Adipose tissue (tissue), 3 donors: Measurements from ENCODE around the gene TNXB. TPM values are rescaled to one million over a fixed set of nuclear protein-coding genes. Genes with fewer than 3 reads are reported as not detected.
A peak's percentile ranks its signal among the peaks of the same experiment; 100 is the strongest.
"Not testable (repeated sequence)": the region's sequence is repeated elsewhere in the genome, so short reads cannot be mapped to it uniquely, and the experiment has no call there.

ENCODE experiments used
- H3K27ac ChIP-seq: one replicate; pipeline ENCODE4 v1.5.1; 2013; ENCODE audit warnings: low read depth, low read length
- WGBS, 3 donors: extraction: QIAGEN DNeasy Blood & Tissue Kit; methylation state at CpG; one replicate each; pipeline ENCODE4 v1.1.7; 2013; 5-methylcytosine and 5-hydroxymethylcytosine counted together
- polyA plus RNA-seq, 3 donors: library from polyadenylated mRNA; stranded (reverse); fragments of 200-250 nt; gene quantifications; one replicate each; pipeline ENCODE4 v1.2.3, GENCODE V29; 2013
- donor health status: healthy with polysubstance abuse.
- donor health status: Bipolar disorder and iron deficiency.
- donor health status: healthy.

Gene TNXB
- polyA plus RNA-seq, 3 donors, result 5.3 to 65.0 (median 47.4) TPM

- 10 to 22% (median 20%) methylated on average over 17 of the region's 17 CpGs for WGBS, 3 donors
- no peak overlapping the region for H3K27ac ChIP-seq
These were observed 9.9 kb upstream of the TNXB start for GRCh38 chr6:32118782-32119628.

GRCh38 chr6:32117461-32117860 is 8.3 kb upstream of the TNXB start:
- WGBS, 3 donors, result 87 to 91% (median 89%) methylated on average over 9 of the region's 9 CpGs
- no peak overlapping the region for H3K27ac ChIP-seq

- WGBS, 3 donors, result 87 to 95% (median 89%) methylated on average over 7 of the region's 7 CpGs
- H3K27ac ChIP-seq, result no peak overlapping the region
These were observed 7.5 kb upstream of the TNXB start for GRCh38 chr6:32116674-32117073.

GRCh38 chr6:32115623-32116022 is 6.5 kb upstream of the TNXB start:
- no peak overlapping the region for H3K27ac ChIP-seq
- 74 to 94% (median 86%) methylated on average over 6 of the region's 6 CpGs for WGBS, 3 donors

GRCh38 chr6:32114796-32115195 is 5.7 kb upstream of the TNXB start:
- WGBS, 3 donors, result 68 to 86% (median 68%) methylated on average over 8 of the region's 8 CpGs
- H3K27ac ChIP-seq, result peak overlapping the region; percentile 22

GRCh38 chr6:32113386-32114352 is 4.5 kb upstream of the TNXB start:
- WGBS, 3 donors, result 67 to 68% (median 68%) methylated on average over 9 of the region's 9 CpGs

GRCh38 chr6:32112431-32112980 is 3.4 kb upstream of the TNXB start:
- WGBS, 3 donors, result 51 to 68% (median 60%) methylated on average over 9 of the region's 9 CpGs
- peak overlapping the region; percentile 40 for H3K27ac ChIP-seq

More at GRCh38 chr6:32113386-32114352, 4.5 kb upstream of the TNXB start:
- H3K27ac ChIP-seq, result peak overlapping the region; percentile 71

- H3K27ac ChIP-seq, result no peak overlapping the region
- 48 to 59% (median 52%) methylated on average over 7 of the region's 7 CpGs for WGBS, 3 donors
These were observed 2.4 kb upstream of the TNXB start for GRCh38 chr6:32111424-32112066.

GRCh38 chr6:32110632-32111031 is 1.5 kb upstream of the TNXB start:
- peak overlapping the region; percentile 61 for H3K27ac ChIP-seq
- 26 to 50% (median 41%) methylated on average over 7 of the region's 7 CpGs for WGBS, 3 donors

GRCh38 chr6:32109765-32110160 is 625 bp upstream of the TNXB start:
- 47 to 62% (median 50%) methylated on average over 6 of the region's 6 CpGs for WGBS, 3 donors

GRCh38 chr6:32108727-32109113 is 418 bp downstream of the TNXB start:
- 23 to 39% (median 26%) methylated on average over 6 of the region's 6 CpGs for WGBS, 3 donors

More at GRCh38 chr6:32109765-32110160, 625 bp upstream of the TNXB start:
- no peak overlapping the region for H3K27ac ChIP-seq

GRCh38 chr6:32108094-32108627 is 977 bp downstream of the TNXB start:
- H3K27ac ChIP-seq, result peak overlapping the region; percentile 87
- WGBS, 3 donors, result 4 to 6% (median 4%) methylated on average over 13 to 15 of the region's 15 CpGs

More at GRCh38 chr6:32108727-32109113, 418 bp downstream of the TNXB start:
- H3K27ac ChIP-seq, result peak overlapping the region; percentile 87

GRCh38 chr6:32107406-32107805 is 1.7 kb downstream of the TNXB start:
- H3K27ac ChIP-seq, result peak overlapping the region; percentile 74
- WGBS, 3 donors, result 58 to 73% (median 68%) methylated on average over 1 of the region's 1 CpG

- 64 to 88% (median 80%) methylated on average over 4 of the region's 4 CpGs for WGBS, 3 donors
- no peak overlapping the region for H3K27ac ChIP-seq
These were observed 3.7 kb downstream of the TNXB start for GRCh38 chr6:32105433-32105832.

GRCh38 chr6:32102255-32102654 is 6.9 kb downstream of the TNXB start:
- H3K27ac ChIP-seq, result no peak overlapping the region
- 91 to 93% (median 91%) methylated on average over 3 of the region's 3 CpGs for whole genome bisulfite sequencing, 3 donors

GRCh38 chr6:32100251-32100650 is 8.9 kb downstream of the TNXB start:
- 81 to 88% (median 84%) methylated on average over 8 of the region's 8 CpGs for WGBS, 3 donors
- not testable (repeated sequence) for H3K27ac ChIP-seq

GRCh38 chr6:32097364-32097763 is 11.8 kb downstream of the TNXB start:
- WGBS, 3 donors, result 82 to 94% (median 90%) methylated on average over 3 of the region's 3 CpGs

More at GRCh38 chr6:32097364-32097763, 11.8 kb downstream of the TNXB start:
- H3K27ac ChIP-seq, result no peak overlapping the region
